Ovary (tissue), 9 donors: ENCODE results near the gene NKAIN4. TPM values are rescaled to one million over a fixed set of nuclear protein-coding genes. Genes with fewer than 3 reads are reported as not detected.

Source experiments
- DNase-seq, 5 donors: peaks; one replicate each; pipeline ENCODE4 v3.0.0-alpha.2; 2019 to 2020
- H3K27ac ChIP-seq, 2 donors: fragments of 200-600 bp; one replicate each; pipeline versions ENCODE4 v1.5.1 to v1.8.0; 2019 to 2022
- H3K27me3 ChIP-seq: fragments of 200-600 bp; one replicate; pipeline ENCODE4 v1.8.0; 2022
- H3K36me3 ChIP-seq: fragments of 200-600 bp; sonication (generic); one replicate; pipeline ENCODE4 v1.5.1; 2019
- H3K4me1 ChIP-seq: one replicate; pipeline ENCODE4 v1.8.1; 2013; ENCODE audit warnings: mild to moderate bottlenecking, moderate library complexity; ENCODE audit not compliant: insufficient read depth
- H3K4me3 ChIP-seq: fragments of 200-600 bp; sonication (generic); one replicate; pipeline ENCODE4 v1.5.1; 2017
- H3K9me3 ChIP-seq, 2 donors: fragments of 200-600 bp in 1 of 2; sonication (generic) in 1 of 2; one replicate each; pipeline versions ENCODE4 v1.5.1 to v1.8.1; 2013 to 2019; ENCODE audit warnings: mild to moderate bottlenecking in 1 of 2, moderate library complexity in 1 of 2
- EP300 ChIP-seq: sonication (generic); formaldehyde crosslinking; IDR thresholded peaks from one replicate; pipeline ENCODE4 v1.6.1; 2017; ENCODE audit warnings: antibody characterized with exemption
- POLR2A ChIP-seq: fragments of 450-650 bp; IDR thresholded peaks from one replicate; pipeline ENCODE4 v1.6.1; 2017; ENCODE audit warnings: antibody characterized with exemption, mild to moderate bottlenecking, moderate library complexity
- WGBS, 3 donors: extraction: QIAGEN DNeasy Blood & Tissue Kit in 1 of 3; methylation state at CpG; one replicate each; pipeline versions ENCODE4 v1.1.5 to v1.1.7; 2013 to 2017; 5-methylcytosine and 5-hydroxymethylcytosine counted together
- intact Hi-C, 4 donors: fragments of 100-400 bp; cut with DNase I; formaldehyde crosslinking; loops; one replicate each; pipeline versions ENCODE4 v1.11.0 to v1.15.1; 2022 to 2023
- polyA plus RNA-seq, 2 donors: library from polyadenylated mRNA; stranded (reverse); fragments of 200-250 nt in 1 of 2; fragments of 350-450 nt in 1 of 2; fragmentation: Illumina TruSeq in 1 of 2; extraction: RNeasy Lipid Tissue Mini Kit (QIAGEN cat#74804) in 1 of 2; gene quantifications; one replicate each; pipeline ENCODE4 v1.2.3, GENCODE V29; 2013 to 2014
- total RNA-seq, 7 donors: library from RNA; depleted of rRNA in 2 of 7; stranded (reverse); fragments of >200 nt in 2 of 7; fragmentation: NEBNext Ultra II Directional in 3 of 7; extraction: Animal tissue kit (Norgen Biotek cat#: 25700) in 3 of 7; gene quantifications; one replicate each; pipeline versions ENCODE4 v1.1.0 to v1.2.4, GENCODE V29; 2016 to 2023
- TF ChIP-seq, protein P1 (sequence below), 3 donors: fragments of 450-650 bp in 2 of 3; fragments of 200-600 bp in 1 of 3; IDR thresholded peaks; one replicate each; pipeline versions ENCODE4 v1.5.1 to v1.8.0; 2016 to 2022; ENCODE audit warnings: antibody characterized with exemption in 3 of 3, mild to moderate bottlenecking in 1 of 3
- donor health status: DM: no; HTN: no; CAD: no; lungs with moderate emphysema.
- donor health status: DM: no; HTN: no; CAD: no.
- donor health status: Bipolar disorder and iron deficiency.
- donor health status: DM: yes; HTN: yes; CAD: no.
- donor health status: DM: no; HTN: no; CAD: no.
- donor health status: DM: yes; HTN: yes; CAD: no.

The NKAIN4 gene
- total and polyA plus RNA-seq, 9 donors: 0.18 to 0.24 TPM; not detected in 7

DNA sequence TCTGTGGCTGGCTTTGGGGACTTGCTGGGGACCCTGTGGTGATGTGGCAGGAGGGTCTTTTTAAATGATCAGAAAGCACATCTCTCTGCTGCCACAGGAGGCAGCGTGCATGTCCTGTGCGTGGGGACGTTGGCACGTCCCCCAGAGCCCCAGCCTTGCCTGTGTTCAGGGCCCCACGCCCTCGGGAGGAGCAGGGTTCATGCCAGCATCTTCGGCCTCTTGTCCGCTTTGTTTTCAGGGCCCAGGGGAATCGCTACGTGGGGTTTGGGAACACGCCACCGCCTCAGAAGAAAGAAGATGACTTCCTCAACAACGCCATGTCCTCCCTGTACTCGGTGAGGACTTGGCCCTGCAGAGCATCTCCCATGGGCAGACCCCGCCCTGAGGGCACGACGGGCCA is 24.4 kb upstream of the NKAIN4 start:
- no peak for TF ChIP-seq POLR2A
- DNase-seq: no peak
- no peaks in the 10 kb centered on the region for H3K36me3 ChIP-seq

DNA sequence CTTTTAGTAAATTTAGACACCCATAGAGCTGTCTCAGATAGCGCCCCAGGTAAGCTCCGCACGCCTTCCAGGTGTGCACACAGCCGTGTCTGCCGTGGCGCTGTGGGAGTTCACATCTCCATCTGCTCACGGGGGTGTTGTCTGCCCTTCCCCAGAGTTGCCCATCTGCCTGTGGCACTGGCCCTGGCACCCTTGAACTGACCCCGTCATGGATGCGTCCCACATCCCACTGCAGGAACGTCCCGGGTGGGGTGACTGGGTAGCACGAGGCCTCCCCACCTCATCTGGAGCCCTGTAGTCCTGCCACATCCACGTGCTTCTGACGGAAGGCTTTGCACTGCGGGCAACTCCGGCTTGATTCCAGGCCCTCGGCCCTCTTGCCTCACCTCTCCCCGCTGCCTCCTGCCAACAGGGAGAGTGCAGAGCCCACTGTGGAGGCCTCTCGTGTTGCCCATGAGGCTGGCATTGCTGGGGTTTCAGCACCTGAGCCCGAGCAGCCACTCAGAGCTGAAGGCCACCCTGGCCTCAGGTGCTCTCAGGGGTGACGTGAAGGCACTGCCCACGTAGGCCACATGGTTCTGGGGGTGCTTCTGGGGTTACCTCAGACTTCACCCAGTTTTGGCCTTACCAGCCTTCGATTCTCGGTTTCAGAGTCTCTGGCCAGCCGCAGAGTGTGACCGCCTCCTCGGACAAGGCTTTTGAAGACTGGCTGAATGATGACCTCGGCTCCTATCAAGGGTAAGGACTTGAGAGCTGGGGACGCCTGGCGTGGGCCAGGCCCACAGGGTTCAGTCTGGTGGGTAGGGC is 23.4 kb upstream of the NKAIN4 start:
- intact Hi-C loops: loop anchor here in 1 of 4 donors (5.0 kb wide), 1 partner anchor 340 kb away; no protein-coding TSS in a partner anchor
- Histone ChIP-seq H3K4me3 (no peak overlapping the region), H3K4me1 (peaks cover 6% of the 10 kb centered on the region), H3K36me3 (no peaks in the 10 kb centered on the region), H3K9me3 (no peaks in the 10 kb centered on the region), H3K27ac (no peak overlapping the region), H3K27me3 (no peaks in the 10 kb centered on the region)
- WGBS, 3 donors: 87 to 92% (median 89%) methylated on average over 30 of the region's 30 CpGs
- DNase-seq: no peak
- TF ChIP-seq EP300 (no peak), POLR2A (no peak)
- TF ChIP-seq, protein P1, sequence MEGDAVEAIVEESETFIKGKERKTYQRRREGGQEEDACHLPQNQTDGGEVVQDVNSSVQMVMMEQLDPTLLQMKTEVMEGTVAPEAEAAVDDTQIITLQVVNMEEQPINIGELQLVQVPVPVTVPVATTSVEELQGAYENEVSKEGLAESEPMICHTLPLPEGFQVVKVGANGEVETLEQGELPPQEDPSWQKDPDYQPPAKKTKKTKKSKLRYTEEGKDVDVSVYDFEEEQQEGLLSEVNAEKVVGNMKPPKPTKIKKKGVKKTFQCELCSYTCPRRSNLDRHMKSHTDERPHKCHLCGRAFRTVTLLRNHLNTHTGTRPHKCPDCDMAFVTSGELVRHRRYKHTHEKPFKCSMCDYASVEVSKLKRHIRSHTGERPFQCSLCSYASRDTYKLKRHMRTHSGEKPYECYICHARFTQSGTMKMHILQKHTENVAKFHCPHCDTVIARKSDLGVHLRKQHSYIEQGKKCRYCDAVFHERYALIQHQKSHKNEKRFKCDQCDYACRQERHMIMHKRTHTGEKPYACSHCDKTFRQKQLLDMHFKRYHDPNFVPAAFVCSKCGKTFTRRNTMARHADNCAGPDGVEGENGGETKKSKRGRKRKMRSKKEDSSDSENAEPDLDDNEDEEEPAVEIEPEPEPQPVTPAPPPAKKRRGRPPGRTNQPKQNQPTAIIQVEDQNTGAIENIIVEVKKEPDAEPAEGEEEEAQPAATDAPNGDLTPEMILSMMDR (IDR thresholded peaks at IDR 0.05): no peak

More for the DNA sequence above, 24.4 kb upstream of the NKAIN4 start:
- H3K27ac ChIP-seq: no peak overlapping the region
- H3K4me3 ChIP-seq: no peak overlapping the region
- peaks cover 5% of the 10 kb centered on the region for H3K4me1 ChIP-seq
- intact Hi-C loops: loop anchor here in 1 of 4 donors (5.0 kb wide), 1 partner anchor 339 kb away; no protein-coding TSS in a partner anchor
- 77 to 80% (median 77%) methylated on average over 17 of the region's 17 CpGs for WGBS, 3 donors
- H3K27me3 ChIP-seq: no peaks in the 10 kb centered on the region
- no peaks in the 10 kb centered on the region for H3K9me3 ChIP-seq

DNA sequence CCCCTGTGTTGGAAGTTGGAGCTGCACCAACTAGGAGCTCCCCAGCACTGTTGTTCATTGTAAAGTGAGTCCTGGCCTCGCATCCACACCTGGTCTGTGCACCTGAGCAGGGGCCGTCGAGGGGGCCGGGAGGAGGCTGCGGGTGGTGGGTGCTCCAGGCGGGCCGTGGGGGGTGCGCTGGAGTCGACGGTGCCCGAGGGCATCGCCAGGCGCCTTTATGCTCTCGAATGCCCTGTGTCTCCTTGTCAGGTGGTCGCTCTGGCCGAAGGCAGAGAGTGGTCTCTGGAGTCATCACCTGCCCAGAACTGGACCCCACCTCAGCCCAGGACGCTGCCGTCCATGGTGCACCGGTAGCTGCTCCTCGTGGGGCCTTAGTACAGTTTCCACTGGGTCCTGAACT is 22.7 kb upstream of the NKAIN4 start:
- Histone ChIP-seq H3K9me3 (no peaks in the 10 kb centered on the region), H3K36me3 (no peaks in the 10 kb centered on the region), H3K27ac (no peak overlapping the region), H3K27me3 (no peaks in the 10 kb centered on the region), H3K4me1 (peaks cover 7% of the 10 kb centered on the region), H3K4me3 (no peak overlapping the region)
- no peak for DNase-seq
- 86 to 90% (median 89%) methylated on average over 20 of the region's 20 CpGs for WGBS, 3 donors
- TF ChIP-seq POLR2A (no peak), EP300 (no peak)
- TF ChIP-seq, protein P1 (IDR thresholded peaks at IDR 0.05): no peak
- intact Hi-C loops: loop anchor here in 1 of 4 donors (5.0 kb wide), 1 partner anchor 340 kb away; no protein-coding TSS in a partner anchor

DNA sequence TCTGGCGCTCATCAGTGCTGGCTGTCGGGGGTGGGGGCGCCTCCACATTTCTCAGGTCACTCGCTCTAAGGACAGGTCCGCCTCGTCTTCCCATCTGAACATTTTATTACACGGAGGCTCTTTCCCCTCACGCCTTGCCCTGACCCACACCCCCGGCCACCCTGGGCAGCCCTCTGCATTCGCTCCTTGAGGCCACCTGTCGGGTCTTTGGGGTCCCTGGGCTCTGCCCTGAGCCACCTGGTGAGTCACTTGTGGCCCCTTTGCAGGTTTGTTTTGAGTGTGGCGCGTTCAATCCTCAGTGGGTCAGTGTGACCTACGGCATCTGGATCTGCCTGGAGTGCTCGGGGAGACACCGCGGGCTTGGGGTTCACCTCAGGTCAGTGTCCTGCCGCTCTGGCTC is 21.6 kb upstream of the NKAIN4 start:
- WGBS, 3 donors: 72 to 77% (median 73%) methylated on average over 18 of the region's 18 CpGs
- Histone ChIP-seq H3K4me1 (peaks cover 8% of the 10 kb centered on the region), H3K27ac (no peak overlapping the region), H3K4me3 (no peak overlapping the region), H3K36me3 (no peaks in the 10 kb centered on the region), H3K27me3 (no peaks in the 10 kb centered on the region), H3K9me3 (no peaks in the 10 kb centered on the region)
- DNase-seq: no peak
- no peak for TF ChIP-seq EP300
- TF ChIP-seq, protein P1 (IDR thresholded peaks at IDR 0.05): no peak
- TF ChIP-seq POLR2A: no peak
- intact Hi-C loops: loop anchor here in 1 of 4 donors (5.0 kb wide), 1 partner anchor 341 kb away; no protein-coding TSS in a partner anchor
